ENCODE measurements around the gene MYL7. TPM values are rescaled to one million over a fixed set of nuclear protein-coding genes. Genes with fewer than 3 reads are reported as not detected.
A peak's percentile ranks its signal among the peaks of the same experiment; 100 is the strongest.
"Not testable (repeated sequence)": the region's sequence is repeated elsewhere in the genome, so short reads cannot be mapped to it uniquely, and the experiment has no call there.

Gene MYL7
- total and polyA plus RNA-seq, 9 donors = 0.35 to 2.0 (median 1.5) TPM; not detected in 3

- Histone ChIP-seq H3K9me3 (no peaks in the 10 kb centered on the region), H3K4me1 (ENCODE audit: insufficient read depth) (peaks cover 4% of the 10 kb centered on the region), H3K4me3 (no peak overlapping the region), H3K27ac (no peak overlapping the region), H3K36me3 (no peaks in the 10 kb centered on the region), H3K27me3 (no peaks in the 10 kb centered on the region)
- DNase-seq = no peak
- intact Hi-C loops (cut with DNase I) = no loop called here
- TF ChIP-seq EP300 (IDR thresholded peaks at IDR 0.05) (no peak), POLR2A (IDR thresholded peaks at IDR 0.05) (no peak), CTCF (IDR thresholded peaks at IDR 0.05) (no peak)
These were observed 14.0 kb downstream of the MYL7 start for GRCh38 chr7:44127161-44127560.

GRCh38 chr7:44126574-44126973, 14.6 kb downstream of the MYL7 start:
- DNase-seq; intact Hi-C loops (cut with DNase I): not testable (repeated sequence)
- 90 to 96% (median 90%) methylated on average over 4 of the region's 4 CpGs for WGBS, 3 donors

GRCh38 chr7:44124822-44125202, 16.3 kb downstream of the MYL7 start:
- peak in 1 of 5 donors; percentile 29 for DNase-seq
- Histone ChIP-seq H3K27ac (no peak overlapping the region), H3K4me1 (ENCODE audit: insufficient read depth) (peaks cover 4% of the 10 kb centered on the region), H3K4me3 (no peak overlapping the region), H3K27me3 (no peaks in the 10 kb centered on the region), H3K9me3 (no peaks in the 10 kb centered on the region), H3K36me3 (no peaks in the 10 kb centered on the region)
- TF ChIP-seq EP300 (IDR thresholded peaks at IDR 0.05) = no peak
- no peak for TF ChIP-seq CTCF (IDR thresholded peaks at IDR 0.05)
- no peak for TF ChIP-seq POLR2A (IDR thresholded peaks at IDR 0.05)
- WGBS, 3 donors = 86 to 90% (median 88%) methylated on average over 6 of the region's 6 CpGs
- intact Hi-C loops (cut with DNase I) = loop anchor here in 2 of 4 donors (5.0 kb wide), 2 partner anchors 43 to 48 kb away; partner anchors contain the start of gene POLM (in 1 of the 2)

More at GRCh38 chr7:44126574-44126973, 14.6 kb downstream of the MYL7 start:
- H3K36me3 ChIP-seq; H3K9me3 ChIP-seq; H3K27ac ChIP-seq; H3K27me3 ChIP-seq; H3K4me1 ChIP-seq (ENCODE audit: insufficient read depth); H3K4me3 ChIP-seq: not testable (repeated sequence)

- DNase-seq = peak; percentile 98 to 99 (median 98)
- intact Hi-C loops (cut with DNase I) = loop anchor here in 2 of 4 donors (5.0 kb wide), 2 partner anchors 41 to 46 kb away; partner anchors contain the start of gene POLM (in 1 of the 2)
- peak within 1 kb of the TSS; percentile 42 to 88 for H3K27ac ChIP-seq
- H3K4me1 ChIP-seq (ENCODE audit: insufficient read depth) = peaks cover 4% of the 10 kb centered on the region
- H3K36me3 ChIP-seq = no peaks in the 10 kb centered on the region
- no peaks in the 10 kb centered on the region for H3K9me3 ChIP-seq
- TF ChIP-seq POLR2A (IDR thresholded peaks at IDR 0.05) = peak; percentile 69
- no peak for TF ChIP-seq EP300 (IDR thresholded peaks at IDR 0.05)
- peak in 2 of 3 donors; percentile 7 to 10 for TF ChIP-seq CTCF (IDR thresholded peaks at IDR 0.05)
- H3K4me3 ChIP-seq = peak within 1 kb of the TSS; percentile 91
- WGBS, 3 donors = 0 to 1% (median 0%) methylated on average over 66 to 86 of the region's 86 CpGs
- H3K27me3 ChIP-seq = no peaks in the 10 kb centered on the region
These were observed 17.7 kb downstream of the MYL7 start, which contains the start of gene POLD2 for GRCh38 chr7:44123190-44124003. Gene POLD2, minus strand, starts transcription at chr7:44123548. Its CDS starts 1,495 bp downstream, at chr7:44122053.

GRCh38 chr7:44122529-44122928, 18.6 kb downstream of the MYL7 start:
- Histone ChIP-seq H3K36me3 (no peaks in the 10 kb centered on the region), H3K4me1 (ENCODE audit: insufficient read depth) (peaks cover 4% of the 10 kb centered on the region), H3K4me3 (peak overlapping the region; percentile 91), H3K27ac (peak overlapping the region in 1 of 2 donors; percentile 88), H3K9me3 (no peaks in the 10 kb centered on the region), H3K27me3 (no peaks in the 10 kb centered on the region)
- no peak for DNase-seq
- intact Hi-C loops (cut with DNase I) = loop anchor here in 2 of 4 donors (5.0 kb wide), 2 partner anchors 40 to 45 kb away; partner anchors contain the start of gene POLM (in 1 of the 2)
- WGBS, 3 donors = 23 to 45% (median 32%) methylated on average over 1 of the region's 1 CpG
- TF ChIP-seq EP300 (IDR thresholded peaks at IDR 0.05) = no peak
- no peak for TF ChIP-seq CTCF (IDR thresholded peaks at IDR 0.05)
- no peak for TF ChIP-seq POLR2A (IDR thresholded peaks at IDR 0.05)
